DND-41 (cell line): ENCODE results near the gene RELN.

Experiments
- ATAC-seq: fragments of 200-7000 bp; cut with Tn5 transposase; 3 replicates; pipeline ENCODE4 v1.9.1; 2021; ENCODE audit warnings: low read depth; ENCODE audit not compliant: insufficient read depth
- DNase-seq: peaks from one replicate; pipeline ENCODE4 v3.0.0-alpha.2; 2020
- H2AFZ ChIP-seq: 2 replicates; pipeline ENCODE4 v1.6.0; 2012; ENCODE audit warnings: low read depth, low read length
- H3K27ac ChIP-seq: 2 replicates; pipeline ENCODE4 v1.5.1; 2012; ENCODE audit warnings: low read length, inconsistent platforms
- H3K27me3 ChIP-seq: fragments of 200-600 bp; sonication (generic); 2 replicates; pipeline ENCODE4 v1.6.0; 2012; ENCODE audit warnings: low read length, mild to moderate bottlenecking, inconsistent platforms; ENCODE audit not compliant: insufficient read depth, poor library complexity
- H3K36me3 ChIP-seq: 2 replicates; pipeline ENCODE4 v1.5.1; 2012; ENCODE audit warnings: low read length, inconsistent platforms; ENCODE audit not compliant: insufficient read depth
- H3K4me1 ChIP-seq: 2 replicates; pipeline ENCODE4 v1.5.1; 2012; ENCODE audit warnings: mild to moderate bottlenecking, low read length; ENCODE audit not compliant: insufficient read depth
- H3K4me2 ChIP-seq: 2 replicates; pipeline ENCODE4 v1.6.0; 2012; ENCODE audit warnings: mild to moderate bottlenecking, moderate library complexity, low read length, inconsistent platforms; ENCODE audit not compliant: insufficient read depth
- H3K4me3 ChIP-seq, 2 experiments: fragments of 200-600 bp in 1 of 2; shearing (Covaris generic) in 1 of 2; 2 replicates each; pipeline ENCODE4 v1.5.1; 2012 to 2016; ENCODE audit warnings: inconsistent platforms in 2 of 2, low read length in 2 of 2, mild to moderate bottlenecking in 2 of 2, low read depth in 1 of 2, moderate library complexity in 1 of 2
- H3K79me2 ChIP-seq: 2 replicates; pipeline ENCODE4 v1.6.0; 2012; ENCODE audit warnings: low read length, inconsistent platforms; ENCODE audit not compliant: insufficient read depth
- H3K9ac ChIP-seq: 2 replicates; pipeline ENCODE4 v1.6.0; 2012; ENCODE audit warnings: low read depth, mild to moderate bottlenecking, inconsistent platforms, low read length, moderate library complexity
- H3K9me3 ChIP-seq: 2 replicates; pipeline ENCODE4 v1.5.1; 2012; ENCODE audit warnings: low read length, moderate library complexity, mild to moderate bottlenecking, inconsistent platforms; ENCODE audit not compliant: insufficient read depth, severe bottlenecking
- H4K20me1 ChIP-seq: 2 replicates; pipeline ENCODE4 v1.6.0; 2012; ENCODE audit warnings: low read length; ENCODE audit not compliant: insufficient read depth
- EZH2 ChIP-seq: IDR thresholded peaks from 3 replicates; pipeline ENCODE4 v1.6.1; 2012; ENCODE audit warnings: borderline replicate concordance, low read depth, mild to moderate bottlenecking, moderate library complexity, low read length, inconsistent platforms; ENCODE audit not compliant: severe bottlenecking
- TF ChIP-seq, protein P1 (sequence below): IDR thresholded peaks from 2 replicates; pipeline ENCODE4 v1.5.1; 2012; ENCODE audit warnings: borderline replicate concordance, low read length, moderate library complexity, mild to moderate bottlenecking; ENCODE audit not compliant: poor library complexity, severe bottlenecking; ENCODE audit errors: extremely low read depth

Gene RELN

DNA sequence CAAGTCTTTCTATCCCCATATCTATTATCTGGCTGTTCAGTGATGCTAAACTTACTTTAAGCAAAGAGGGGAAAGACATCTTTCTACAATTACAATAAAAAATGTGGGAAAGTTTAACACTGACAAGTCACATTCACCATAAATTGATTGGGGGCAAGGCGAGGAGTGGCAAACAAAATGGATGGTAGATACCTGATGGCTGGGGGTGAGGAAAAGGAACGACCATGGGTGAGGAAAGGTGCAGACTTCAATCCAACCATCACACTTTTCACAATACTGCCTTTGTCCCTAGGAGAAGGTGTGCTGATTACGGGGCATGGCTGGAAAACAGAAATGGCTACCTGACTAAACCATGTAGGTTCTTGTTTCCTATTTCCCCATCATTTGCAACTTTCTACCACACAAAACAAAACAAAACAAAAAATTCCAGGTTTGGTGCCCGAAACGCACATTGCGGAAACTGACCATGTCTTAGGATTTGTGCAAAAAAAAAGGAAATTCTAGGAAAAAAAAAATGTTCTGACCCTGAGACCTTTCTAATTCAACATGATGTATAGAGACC is 3.8 kb downstream of the RELN start:
- Histone ChIP-seq H4K20me1 (no peaks in the 10 kb centered on the region), H3K27me3 (peaks cover 5% of the 10 kb centered on the region), H3K4me2 (no peak overlapping the region), H3K79me2 (no peaks in the 10 kb centered on the region), H3K27ac (no peak overlapping the region), H3K9ac (no peak overlapping the region), H3K4me3 (no peak overlapping the region), H3K36me3 (no peaks in the 10 kb centered on the region), H3K4me1 (no peaks in the 10 kb centered on the region), H3K9me3 (no peaks in the 10 kb centered on the region), H2AFZ (no peak overlapping the region)
- TF ChIP-seq EZH2, result no peak
- TF ChIP-seq, protein P1, sequence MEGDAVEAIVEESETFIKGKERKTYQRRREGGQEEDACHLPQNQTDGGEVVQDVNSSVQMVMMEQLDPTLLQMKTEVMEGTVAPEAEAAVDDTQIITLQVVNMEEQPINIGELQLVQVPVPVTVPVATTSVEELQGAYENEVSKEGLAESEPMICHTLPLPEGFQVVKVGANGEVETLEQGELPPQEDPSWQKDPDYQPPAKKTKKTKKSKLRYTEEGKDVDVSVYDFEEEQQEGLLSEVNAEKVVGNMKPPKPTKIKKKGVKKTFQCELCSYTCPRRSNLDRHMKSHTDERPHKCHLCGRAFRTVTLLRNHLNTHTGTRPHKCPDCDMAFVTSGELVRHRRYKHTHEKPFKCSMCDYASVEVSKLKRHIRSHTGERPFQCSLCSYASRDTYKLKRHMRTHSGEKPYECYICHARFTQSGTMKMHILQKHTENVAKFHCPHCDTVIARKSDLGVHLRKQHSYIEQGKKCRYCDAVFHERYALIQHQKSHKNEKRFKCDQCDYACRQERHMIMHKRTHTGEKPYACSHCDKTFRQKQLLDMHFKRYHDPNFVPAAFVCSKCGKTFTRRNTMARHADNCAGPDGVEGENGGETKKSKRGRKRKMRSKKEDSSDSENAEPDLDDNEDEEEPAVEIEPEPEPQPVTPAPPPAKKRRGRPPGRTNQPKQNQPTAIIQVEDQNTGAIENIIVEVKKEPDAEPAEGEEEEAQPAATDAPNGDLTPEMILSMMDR, result no peak
- ATAC-seq (no peak), DNase-seq (no peak)

DNA sequence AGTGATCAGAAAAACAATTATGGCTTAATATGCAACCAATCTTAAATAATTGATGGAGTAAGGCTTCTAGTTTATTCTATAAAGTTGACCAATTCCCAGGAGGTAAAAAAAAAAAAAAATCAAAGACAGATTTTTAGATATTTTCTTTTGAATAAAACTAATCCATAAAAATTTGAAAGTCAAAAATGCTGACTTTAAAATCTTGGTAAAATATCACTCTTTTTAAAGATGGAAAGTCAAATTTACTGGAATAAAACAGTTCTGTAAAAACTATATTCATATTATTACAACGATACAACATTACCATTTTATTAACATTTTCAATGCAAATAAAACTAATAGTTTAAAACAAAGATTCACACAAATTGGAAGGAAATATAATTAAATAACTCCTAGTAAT is 5.4 kb downstream of the RELN start:
- no peaks in the 10 kb centered on the region for H4K20me1 ChIP-seq
- H3K4me2 ChIP-seq, result no peak overlapping the region
- H3K9me3 ChIP-seq, result no peaks in the 10 kb centered on the region
- TF ChIP-seq, protein P1, result no peak
- TF ChIP-seq EZH2, result no peak
- H3K79me2 ChIP-seq, result no peaks in the 10 kb centered on the region
- peaks cover 5% of the 10 kb centered on the region for H3K27me3 ChIP-seq
- H3K4me3 ChIP-seq, result no peak overlapping the region
- ATAC-seq, result no peak
- no peak overlapping the region for H3K9ac ChIP-seq
- no peak overlapping the region for H3K27ac ChIP-seq
- no peak overlapping the region for H2AFZ ChIP-seq
- no peaks in the 10 kb centered on the region for H3K36me3 ChIP-seq
- DNase-seq, result no peak
- no peaks in the 10 kb centered on the region for H3K4me1 ChIP-seq

DNA sequence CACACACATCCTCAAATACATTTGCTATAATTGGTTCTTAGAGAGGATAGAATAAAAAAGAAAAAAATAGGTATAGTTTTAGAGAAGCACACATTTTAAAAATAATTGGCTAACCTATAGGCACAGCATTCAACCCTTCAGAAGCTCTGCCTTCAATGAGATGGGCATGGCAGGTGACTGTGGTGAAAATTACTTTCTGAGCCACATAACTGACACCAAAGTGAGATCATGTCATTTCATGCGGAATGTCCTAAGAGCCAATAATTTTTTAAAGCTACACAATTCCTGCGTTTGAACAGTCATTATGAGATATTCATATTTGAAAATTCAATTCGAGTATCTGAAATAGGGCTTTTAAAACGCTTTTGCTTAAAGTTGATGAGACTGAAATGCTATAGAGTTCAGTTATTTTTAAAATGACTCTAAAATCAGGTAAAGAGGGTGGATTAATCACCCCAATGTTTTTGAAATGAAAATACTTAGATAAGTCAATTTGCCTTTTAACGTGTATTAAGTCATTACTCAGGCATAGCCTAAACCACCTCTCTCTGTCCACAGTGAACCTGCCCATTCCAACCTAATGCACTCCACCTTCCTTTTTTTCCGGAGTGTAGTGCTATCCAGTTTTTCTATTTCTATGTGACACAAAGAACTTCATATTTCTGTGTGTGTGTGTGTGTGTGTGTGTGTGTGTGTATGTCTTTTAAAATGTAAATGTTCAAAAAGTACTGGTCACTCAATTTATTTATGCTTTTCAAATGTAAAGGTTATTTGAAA is 6.1 kb downstream of the RELN start:
- Histone ChIP-seq H3K4me2 (no peak overlapping the region), H3K9ac (no peak overlapping the region), H3K27me3 (peaks cover 5% of the 10 kb centered on the region), H3K36me3 (no peaks in the 10 kb centered on the region), H3K4me3 (no peak overlapping the region), H3K9me3 (no peaks in the 10 kb centered on the region), H4K20me1 (no peaks in the 10 kb centered on the region), H3K4me1 (no peaks in the 10 kb centered on the region), H3K79me2 (no peaks in the 10 kb centered on the region), H3K27ac (no peak overlapping the region), H2AFZ (no peak overlapping the region)
- no peak for TF ChIP-seq EZH2
- TF ChIP-seq, protein P1, result no peak
- DNase-seq, result no peak
- no peak for ATAC-seq
